ENCODE results near the gene MYO3B. TPM values are rescaled to one million over a fixed set of nuclear protein-coding genes. Genes with fewer than 3 reads are reported as not detected.

The MYO3B gene
- total and polyA plus RNA-seq, 8 donors, result 0.38 to 1.3 (median 0.52) TPM

GRCh38 chr2:170339750-170340692, 162.1 kb downstream of the MYO3B start:
- FAIRE-seq (no peak), ATAC-seq (no peak), DNase-seq (no peak)
- Histone ChIP-seq H3K4me1 (no peaks in the 10 kb centered on the region), H3K4me3 (no peak overlapping the region), H3K9me3 (no peaks in the 10 kb centered on the region), H3K27me3 (no peaks in the 10 kb centered on the region), H3K27ac (no peak overlapping the region), H3K36me3 (no peaks in the 10 kb centered on the region)
- 51 to 56% methylated on average over 5 of the region's 5 CpGs for WGBS, 2 donors
- intact Hi-C loops (cut with DNase I), result no loop called here
- no peak for TF ChIP-seq CTCF (IDR thresholded peaks at IDR 0.05)

GRCh38 chr2:170340693-170341068, 162.7 kb downstream of the MYO3B start:
- 87 to 94% methylated on average over 1 of the region's 1 CpG for WGBS, 2 donors
- TF ChIP-seq CTCF (IDR thresholded peaks at IDR 0.05), result no peak
- intact Hi-C loops (cut with DNase I), result no loop called here
- DNase-seq, result no peak
- H3K36me3 ChIP-seq, result no peaks in the 10 kb centered on the region
- no peaks in the 10 kb centered on the region for H3K27me3 ChIP-seq
- H3K4me3 ChIP-seq, result no peak overlapping the region
- H3K4me1 ChIP-seq, result no peaks in the 10 kb centered on the region
- no peak for FAIRE-seq
- H3K9me3 ChIP-seq, result no peaks in the 10 kb centered on the region
- no peak overlapping the region for H3K27ac ChIP-seq
- ATAC-seq, result no peak

DNA sequence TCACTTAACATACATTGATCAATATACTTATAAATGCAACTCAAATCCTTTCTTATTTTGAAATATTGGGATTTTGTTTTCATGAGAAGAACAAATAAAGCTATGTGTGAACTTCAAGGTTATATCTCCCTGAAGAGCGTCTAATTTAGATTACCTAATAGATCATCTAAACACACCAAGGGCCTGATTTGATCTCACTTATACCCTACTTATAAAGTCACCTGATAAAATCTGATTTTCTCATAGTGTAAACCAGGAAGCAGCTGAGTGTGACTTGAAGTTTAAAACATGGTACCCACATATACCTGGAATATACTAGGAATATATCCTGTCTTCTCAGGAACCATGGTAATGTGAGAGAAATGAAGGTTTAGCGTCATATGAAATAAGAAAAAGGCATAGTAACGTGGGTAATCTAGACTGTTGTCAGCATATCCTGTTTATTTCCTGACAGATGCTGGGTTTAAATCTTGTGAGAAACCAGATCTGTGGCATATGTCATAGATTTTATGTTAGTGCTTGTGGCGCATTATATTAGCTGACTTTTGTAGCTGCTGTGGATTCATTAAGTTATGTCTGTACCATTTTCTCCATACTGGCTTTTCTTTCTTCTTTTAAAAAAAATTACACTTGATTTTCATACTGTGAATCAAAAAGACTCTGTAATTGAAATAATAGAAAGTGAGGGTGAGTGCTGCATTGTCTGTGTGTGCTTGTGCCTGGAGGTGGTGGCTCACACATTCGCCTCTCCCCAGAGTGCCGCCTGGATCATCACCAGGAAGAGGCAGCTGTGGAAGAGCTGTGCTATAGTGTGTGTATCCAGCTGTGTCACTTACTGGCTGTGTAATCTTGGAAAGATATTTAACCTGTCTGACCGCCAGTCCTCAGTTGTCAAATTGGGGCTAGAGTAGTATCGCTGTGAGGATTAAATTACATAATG, 164.0 kb downstream of the MYO3B start:
- H3K4me3 ChIP-seq, result no peak overlapping the region
- intact Hi-C loops (cut with DNase I), result no loop called here
- H3K27me3 ChIP-seq, result no peaks in the 10 kb centered on the region
- no peak overlapping the region for H3K27ac ChIP-seq
- no peaks in the 10 kb centered on the region for H3K4me1 ChIP-seq
- no peak for DNase-seq
- no peak for ATAC-seq
- H3K9me3 ChIP-seq, result no peaks in the 10 kb centered on the region
- no peaks in the 10 kb centered on the region for H3K36me3 ChIP-seq
- 68 to 74% methylated on average over 8 of the region's 8 CpGs for WGBS, 2 donors
- no peak for FAIRE-seq
- TF ChIP-seq CTCF (IDR thresholded peaks at IDR 0.05), result no peak

DNA sequence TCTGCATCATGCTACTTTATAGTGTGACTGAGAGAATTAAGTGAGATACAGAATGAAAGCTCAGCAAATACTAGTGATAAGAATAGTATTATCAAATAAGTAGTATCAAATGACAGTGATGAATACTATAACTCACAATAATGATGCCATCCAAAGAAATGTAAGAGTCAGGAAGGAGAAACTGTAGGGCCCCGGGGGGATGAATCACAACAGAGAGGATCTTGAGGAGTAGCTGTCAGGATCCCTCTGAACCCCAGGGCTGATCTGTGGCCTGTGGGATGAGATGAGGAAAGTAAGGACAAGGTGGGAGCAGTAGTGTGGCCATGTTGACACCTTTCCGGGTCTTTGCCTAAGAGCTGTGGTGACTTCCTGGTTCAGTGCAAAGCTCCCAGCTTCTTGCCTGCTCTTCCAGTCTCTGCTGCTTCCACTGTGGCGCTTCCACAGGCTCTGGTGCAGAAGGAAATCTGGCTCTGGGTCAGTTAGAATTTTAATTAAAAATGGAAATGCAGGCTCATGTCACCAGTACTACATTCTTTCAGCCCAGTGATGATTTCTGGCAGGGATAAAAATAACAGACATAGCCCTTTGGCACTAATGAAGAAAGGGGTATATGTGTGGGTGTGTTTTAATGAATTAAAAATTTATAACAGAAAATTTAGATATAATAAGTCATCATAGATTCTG, 166.9 kb downstream of the MYO3B start:
- no peak overlapping the region for H3K4me3 ChIP-seq
- no peaks in the 10 kb centered on the region for H3K27me3 ChIP-seq
- H3K9me3 ChIP-seq, result no peaks in the 10 kb centered on the region
- ATAC-seq (no peak), FAIRE-seq (no peak), DNase-seq (no peak)
- intact Hi-C loops (cut with DNase I), result no loop called here
- no peaks in the 10 kb centered on the region for H3K36me3 ChIP-seq
- TF ChIP-seq CTCF (IDR thresholded peaks at IDR 0.05), result no peak
- no peak overlapping the region for H3K27ac ChIP-seq
- no peaks in the 10 kb centered on the region for H3K4me1 ChIP-seq
- 85 to 89% methylated on average over 3 of the region's 3 CpGs for WGBS, 2 donors

Measured in pancreas (tissue), 10 donors.